Ramos (cell line): ENCODE data around the gene MYMK.

Source experiments
- in situ Hi-C: fragments of 300-500 bp; cut with MboI; formaldehyde crosslinking; loops from one replicate; pipeline ENCODE4 v1.14.3; 2022; ENCODE audit warnings: low sequenced_read_pairs; ENCODE audit not compliant: unreplicated experiment

MYMK gene

DNA sequence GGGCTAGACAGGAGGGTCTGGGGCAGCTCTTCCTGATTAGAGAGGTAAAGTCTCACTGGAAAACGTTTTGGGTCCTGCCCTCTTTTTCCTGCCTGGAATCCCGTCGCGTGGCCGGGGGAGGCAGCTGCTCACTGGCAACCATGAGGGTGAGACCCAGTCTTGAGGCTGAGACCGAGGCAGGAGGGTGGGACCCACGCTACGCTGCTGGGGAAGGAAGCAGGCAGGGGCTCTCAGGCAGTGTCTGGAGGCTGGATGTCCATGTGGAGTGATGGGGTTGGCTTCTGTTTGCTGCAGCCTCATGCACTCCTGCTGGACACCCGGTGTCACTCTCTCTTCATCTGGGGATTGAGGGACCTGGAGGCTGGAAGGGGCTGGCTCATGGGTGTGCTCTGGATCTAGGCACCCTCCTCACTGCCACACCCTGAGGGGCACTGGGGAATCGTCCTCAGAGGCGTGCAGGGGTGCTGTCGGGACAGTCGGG, 34.5 kb downstream of the MYMK start:
- in situ Hi-C loops, result no loop called here

DNA sequence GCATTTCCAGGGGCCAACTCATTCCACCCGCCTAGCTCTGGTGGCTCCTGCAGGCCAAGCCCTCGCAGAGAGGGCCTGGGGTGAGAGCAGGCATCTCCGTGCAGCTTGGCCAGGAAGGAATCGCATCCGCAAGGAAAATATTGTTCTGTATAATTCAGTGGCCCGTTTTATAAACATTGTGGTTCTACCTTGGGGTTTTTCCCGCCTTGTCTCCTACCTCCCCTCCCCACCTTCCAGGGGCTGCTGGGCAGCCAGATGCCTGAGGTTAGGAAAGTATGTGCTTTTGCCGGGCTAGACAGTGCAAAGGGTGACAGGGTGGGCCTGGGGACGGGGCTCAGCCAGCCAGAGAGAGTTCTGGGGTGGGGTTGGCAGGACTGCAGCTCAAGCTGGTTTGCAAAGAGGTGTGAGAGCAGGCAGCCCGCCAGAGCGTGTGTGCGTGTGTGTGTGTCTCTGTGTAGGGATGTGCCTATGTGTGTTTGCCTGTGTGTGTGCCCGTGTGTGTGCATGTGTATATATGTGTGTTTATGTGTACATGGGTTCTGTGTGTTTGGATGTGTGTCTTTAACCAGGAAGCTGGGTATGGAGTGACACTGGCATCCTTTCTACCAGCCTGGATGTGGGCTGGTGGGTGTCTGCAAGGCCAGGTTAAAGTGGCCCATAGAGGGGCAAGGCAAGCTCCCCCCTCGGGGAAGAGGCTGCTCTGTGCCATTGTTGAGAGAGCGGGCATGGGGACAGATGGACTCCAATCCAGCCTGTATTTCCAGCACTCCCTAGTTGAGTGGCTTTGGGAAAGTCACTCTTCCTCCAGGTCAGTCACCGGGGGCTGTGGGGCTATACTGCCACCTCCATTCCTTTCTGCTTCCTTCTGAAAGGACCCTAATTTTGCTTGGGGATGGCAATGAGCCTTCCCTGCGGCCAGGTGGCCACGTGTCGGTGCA, 35.2 kb downstream of the MYMK start:
- in situ Hi-C loops, result loop anchor here (10.0 kb wide), 1 partner anchor 305 kb away; no protein-coding TSS in a partner anchor

DNA sequence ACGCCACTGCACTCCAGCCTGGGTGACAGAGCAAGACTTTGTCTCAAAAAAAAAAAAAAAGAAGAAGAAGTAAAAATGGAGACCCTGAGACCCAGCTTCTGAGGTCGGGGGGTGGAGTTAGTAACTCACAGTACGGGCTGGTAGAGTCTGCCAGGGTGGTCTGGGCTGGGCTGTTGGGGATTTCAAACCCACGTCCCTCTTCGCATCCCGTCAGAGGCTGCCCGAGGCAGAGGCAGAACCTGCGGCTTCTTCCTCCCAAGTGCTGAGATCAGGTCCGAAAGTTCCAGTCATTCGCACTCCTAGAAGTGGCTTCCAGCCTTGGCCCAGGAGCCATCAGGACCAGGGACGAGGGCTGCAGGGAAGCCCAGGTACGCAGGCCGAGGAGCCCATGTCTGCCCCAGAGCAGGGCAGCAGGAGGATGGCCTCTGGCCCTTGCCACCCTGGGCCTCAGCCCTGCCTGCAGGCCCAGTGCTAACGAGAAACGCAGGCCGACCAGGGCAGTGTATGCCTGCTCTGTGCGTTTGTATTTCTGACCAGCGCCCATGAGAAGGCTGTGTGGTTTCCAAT, 36.0 kb downstream of the MYMK start:
- in situ Hi-C loops, result loop anchor here (10.0 kb wide), 1 partner anchor 304 kb away; no protein-coding TSS in a partner anchor

DNA sequence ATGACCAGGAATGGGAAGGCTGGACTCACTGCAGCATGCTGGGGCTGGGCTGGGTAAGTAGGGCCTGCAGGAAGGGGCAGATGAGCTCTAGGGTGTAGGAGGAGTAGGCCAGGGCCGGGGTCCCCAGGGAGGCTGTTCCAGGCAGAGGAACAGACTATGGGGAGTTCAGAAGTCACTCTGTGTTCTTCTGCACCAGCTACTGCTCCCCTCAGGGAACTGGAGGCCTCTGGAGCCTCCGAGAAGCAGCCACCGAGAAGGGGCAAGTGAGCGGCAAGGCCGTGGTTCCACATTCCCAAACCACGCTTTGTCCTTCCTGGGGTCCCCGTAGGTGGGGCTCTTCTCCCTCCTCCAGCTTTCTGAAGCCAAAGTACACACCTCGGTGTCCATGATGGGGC, 37.4 kb downstream of the MYMK start:
- in situ Hi-C loops, result loop anchor here (10.0 kb wide), 1 partner anchor 303 kb away; no protein-coding TSS in a partner anchor

DNA sequence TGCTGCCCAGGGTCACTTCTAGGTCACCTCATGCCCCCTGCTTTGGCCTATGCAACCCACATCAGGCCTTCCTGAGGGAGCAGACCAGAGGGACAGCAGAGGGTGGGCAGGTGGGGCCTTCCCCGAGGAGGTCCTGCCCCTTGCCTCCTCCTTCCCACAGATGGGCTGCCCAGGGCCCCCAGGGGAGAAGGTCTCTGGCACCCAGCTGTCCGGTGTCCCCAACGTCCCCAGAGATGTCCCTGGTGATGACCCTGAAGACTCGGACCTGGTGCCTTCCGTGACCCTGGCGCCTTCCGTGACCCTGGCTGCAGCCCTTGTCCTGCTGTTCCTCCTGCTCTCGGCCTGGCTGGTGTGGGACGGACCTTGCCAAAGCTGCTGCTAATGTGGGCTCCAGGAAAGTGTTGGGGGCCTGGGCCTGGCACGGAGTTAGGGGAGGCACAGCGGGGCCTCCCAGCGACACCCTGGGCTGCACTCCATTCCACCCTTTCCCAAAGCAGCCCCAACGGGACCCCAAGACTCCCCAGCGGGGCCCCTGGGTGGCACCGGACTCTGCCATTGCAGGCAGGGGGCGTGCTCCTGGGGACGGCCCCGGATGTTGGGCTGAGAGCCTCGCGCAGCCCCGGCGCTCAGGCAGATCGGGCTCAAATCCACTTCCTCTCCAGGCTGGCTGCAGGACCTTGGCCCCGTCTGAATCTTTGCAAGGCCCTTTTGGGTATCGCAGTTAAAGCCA, 39.1 kb downstream of the MYMK start:
- in situ Hi-C loops, result loop anchor here (10.0 kb wide), 1 partner anchor 301 kb away; no protein-coding TSS in a partner anchor

DNA sequence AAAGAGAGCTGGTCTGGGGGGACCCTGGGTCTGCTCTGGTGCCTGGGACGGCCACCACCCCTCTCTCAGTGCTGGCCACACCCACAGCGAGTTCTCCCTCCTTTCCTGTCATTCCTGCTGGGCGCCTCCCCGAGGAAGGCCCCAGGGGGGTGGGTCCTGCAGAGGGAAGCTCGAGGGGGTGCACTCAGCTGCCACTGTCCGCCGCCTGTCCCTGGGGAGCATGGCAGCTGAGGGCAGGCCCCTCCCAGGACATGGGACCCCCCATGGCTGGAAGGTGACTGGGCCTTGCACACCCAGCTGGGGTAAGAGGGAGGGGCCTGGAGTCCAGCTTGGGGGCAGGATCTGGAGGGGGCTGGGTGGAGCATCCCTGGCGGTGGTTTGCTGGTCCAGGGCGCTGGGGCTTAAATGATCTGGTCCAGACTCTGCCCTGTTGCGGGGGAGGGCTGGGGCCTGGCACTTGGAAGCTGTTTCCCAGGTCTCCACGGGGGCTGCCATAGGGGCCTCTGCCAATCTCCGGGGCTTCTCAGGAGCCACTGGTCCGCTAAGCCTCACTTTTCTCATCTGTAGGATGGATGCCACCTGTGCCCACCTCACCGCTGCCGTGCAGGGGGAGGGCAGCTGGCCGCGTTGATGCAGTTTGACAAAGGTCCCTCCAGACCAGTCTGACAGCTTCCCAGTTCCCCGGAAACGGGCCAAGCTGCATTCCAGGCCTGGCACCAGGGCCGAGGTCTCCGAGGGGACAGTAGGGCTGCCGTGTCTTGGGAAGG, 39.9 kb downstream of the MYMK start:
- in situ Hi-C loops, result loop anchor here (5.0 to 10.0 kb wide), 2 partner anchors 78 to 300 kb away; no protein-coding TSS in a partner anchor

DNA sequence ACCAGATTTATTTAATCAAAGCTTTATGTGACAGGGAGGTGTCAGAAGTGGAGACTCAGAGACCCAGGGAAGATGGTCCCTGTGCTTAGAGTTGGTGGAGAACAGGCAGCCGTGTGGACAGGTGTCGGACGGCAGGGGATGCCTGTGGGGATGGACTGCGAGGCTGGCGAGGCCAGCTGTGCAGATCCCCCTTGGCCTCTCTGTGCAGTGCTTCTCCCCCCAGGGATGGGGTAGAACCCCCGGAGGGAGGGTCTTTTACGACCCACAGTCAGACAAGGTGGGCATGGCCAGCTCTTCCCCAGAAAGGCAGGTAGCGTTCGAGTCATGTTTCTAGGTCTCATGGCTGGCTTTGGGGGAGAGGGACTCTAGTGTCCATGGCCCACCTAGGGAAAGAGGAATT, 41.1 kb downstream of the MYMK start:
- in situ Hi-C loops, result loop anchor here (5.0 to 10.0 kb wide), 2 partner anchors 76 to 299 kb away; no protein-coding TSS in a partner anchor

DNA sequence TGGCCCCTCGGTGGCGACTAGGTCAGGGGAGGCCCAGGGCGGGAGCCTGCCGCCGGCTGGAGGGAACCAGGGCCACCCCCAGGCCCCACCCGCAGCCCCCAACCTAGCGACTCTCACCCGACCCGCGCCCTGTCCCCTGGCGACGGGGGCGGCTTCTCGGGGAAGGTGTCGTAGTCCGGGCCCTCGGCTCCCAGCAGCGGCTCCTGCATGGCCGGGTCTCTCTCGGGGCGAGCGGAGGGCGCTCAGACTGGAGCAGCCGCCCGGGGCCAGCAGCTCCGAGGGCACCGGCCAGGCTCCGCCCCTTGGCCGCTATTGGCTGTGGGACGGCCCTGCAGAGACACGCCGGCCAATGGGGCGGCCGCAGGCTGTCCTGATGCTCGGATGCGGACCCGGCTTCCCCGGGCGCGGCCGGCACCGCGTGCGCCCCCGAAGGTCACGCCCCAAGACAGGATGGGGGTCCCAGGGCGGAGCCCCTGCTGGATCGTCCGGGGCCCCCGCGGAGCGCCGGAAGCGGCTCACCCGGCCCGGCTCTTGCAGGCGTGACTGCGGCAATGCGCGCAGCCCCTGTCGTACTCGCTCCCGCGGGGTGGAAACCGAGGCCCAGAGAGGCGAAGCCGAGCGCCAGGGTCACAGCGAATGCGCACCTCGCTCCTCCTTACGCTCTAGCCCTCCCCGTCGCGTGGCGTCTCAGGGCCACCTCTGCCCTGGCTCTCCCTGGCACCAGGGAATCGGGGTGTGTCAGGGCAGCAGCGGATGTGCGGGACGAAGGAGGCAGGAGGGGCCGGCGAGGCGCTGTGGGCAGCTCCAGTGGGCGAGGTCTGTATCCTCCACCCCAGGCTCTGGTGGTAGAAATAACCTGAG, 45.7 kb downstream of the MYMK start, which contains the start of gene SLC2A6:
Gene SLC2A6 (minus strand): TSS at position 249 of the 861 bp plus-strand sequence. CDS start 40 bp downstream, at position 209.
- in situ Hi-C loops, result no loop called here

DNA sequence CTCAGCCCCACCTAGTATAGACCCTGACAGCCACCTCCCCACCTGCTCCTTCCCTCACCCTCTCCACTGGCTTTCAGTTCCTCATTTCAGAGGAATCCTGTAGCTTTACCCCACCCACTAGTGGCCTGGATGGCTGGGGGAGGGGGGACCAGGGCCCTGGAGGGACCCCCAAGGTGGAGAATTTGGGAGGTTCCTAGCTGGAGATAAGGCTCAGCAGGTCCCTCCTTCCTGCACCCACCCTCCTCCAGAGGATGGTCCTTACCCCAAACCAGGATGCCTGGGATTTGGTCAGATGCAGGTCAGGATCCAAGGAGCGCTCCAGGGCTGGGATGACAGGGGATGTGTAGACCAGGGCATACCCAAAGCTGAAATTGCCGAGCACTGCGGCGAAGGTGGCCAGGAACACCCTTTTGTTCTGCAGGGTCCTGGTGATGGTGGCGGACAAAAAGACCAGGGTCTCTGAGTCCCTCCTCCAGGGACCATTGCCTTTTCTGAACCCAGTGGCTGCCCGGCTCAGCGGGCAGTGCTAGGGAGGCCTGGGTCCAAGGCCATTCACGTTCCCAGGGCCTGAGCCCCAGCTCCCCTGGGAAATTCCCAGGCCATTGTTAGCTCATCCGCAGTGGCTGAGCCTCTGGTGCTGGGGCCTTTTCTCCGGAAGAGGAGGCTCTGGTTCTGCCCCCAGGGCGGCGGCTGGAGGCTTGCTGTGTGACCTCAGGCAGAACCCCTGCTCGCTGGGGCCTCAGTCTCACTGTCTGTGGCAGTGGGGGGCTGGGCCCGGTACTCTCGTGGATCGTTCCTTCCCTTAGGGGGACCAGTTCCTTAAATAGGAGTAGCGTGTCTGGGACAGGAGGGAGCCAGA, 46.5 kb downstream of the MYMK start:
- in situ Hi-C loops, result no loop called here

DNA sequence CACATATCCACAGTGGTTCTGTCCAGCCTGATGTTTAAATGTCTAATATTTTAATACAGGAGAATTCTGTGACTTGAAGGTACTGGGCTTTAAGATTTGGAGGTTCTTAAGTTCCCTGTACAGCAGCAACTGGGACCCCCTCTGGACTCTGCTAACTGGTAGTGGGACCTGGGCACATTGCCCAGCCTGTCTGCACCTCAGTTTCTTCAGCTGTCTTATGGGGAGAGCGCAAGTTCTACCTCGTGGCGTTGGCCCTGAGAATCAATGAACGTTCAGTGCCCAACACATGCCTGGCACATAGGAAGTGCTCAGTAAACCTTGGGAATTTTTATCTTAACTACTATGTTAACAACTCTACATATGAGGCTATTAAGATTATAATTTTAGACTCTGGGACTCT, 47.3 kb downstream of the MYMK start:
- in situ Hi-C loops, result no loop called here

DNA sequence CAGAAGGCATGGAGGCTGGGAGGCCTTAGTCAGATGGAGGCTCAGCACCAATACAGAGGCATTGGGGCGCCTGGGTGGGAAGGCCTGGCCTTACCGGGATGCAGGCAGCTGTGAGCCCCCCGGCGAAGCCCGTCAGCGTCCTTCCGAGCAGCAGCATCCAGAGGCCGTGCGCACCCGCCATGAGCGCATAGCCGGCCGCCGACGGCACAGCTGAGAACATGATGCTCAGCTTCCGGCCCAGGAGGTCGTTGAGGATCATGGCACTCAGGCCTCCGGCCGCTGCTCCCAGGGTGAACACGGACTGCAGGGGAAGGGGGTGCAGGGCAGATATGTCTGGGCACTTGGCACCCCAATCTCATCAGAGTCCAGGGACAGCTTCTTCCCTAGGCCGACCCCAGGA, 47.8 kb downstream of the MYMK start:
- in situ Hi-C loops, result no loop called here

DNA sequence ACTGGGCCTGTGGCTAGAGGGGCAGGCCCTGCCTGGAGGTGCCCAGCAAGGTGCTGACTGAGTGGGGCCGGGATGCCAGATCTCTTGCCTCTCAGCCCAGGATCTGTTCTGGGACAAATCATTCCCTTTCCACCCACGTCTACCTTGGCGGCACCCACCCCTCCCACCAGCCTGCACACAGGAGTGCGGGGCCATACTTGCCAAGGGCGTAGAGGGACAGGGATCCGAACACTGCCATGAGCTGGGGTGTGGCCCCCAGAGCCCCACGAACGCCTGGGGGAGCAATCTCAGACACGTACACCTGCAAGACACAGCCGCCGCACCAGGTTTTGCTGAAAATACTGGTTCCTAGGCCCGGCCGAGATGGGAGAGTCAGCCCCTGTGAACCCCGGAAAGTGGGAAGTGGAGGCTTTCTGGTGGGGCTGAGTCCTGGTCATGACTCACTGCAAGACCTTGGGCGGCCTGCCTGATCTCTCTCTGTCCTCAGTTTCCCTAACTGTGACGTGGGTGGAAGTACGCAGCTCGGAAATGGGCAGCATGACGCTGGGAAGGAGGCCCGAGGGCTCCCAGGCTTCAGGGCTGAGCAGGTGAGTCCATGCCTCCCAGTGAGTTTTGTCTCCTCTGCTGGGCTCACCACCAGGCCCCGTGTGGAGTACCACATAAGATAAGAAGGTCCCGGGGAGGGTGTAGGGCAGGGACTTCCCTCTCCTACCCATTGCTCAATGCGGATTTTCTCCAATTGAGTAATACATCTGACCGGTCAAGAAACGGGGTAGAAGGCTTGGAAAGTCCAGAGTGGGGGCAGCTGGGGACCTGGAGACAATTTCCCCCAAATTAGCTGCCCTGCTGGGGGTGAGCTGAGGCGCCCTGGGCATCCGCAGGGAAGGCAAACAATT, 48.5 kb downstream of the MYMK start:
- in situ Hi-C loops, result no loop called here

DNA sequence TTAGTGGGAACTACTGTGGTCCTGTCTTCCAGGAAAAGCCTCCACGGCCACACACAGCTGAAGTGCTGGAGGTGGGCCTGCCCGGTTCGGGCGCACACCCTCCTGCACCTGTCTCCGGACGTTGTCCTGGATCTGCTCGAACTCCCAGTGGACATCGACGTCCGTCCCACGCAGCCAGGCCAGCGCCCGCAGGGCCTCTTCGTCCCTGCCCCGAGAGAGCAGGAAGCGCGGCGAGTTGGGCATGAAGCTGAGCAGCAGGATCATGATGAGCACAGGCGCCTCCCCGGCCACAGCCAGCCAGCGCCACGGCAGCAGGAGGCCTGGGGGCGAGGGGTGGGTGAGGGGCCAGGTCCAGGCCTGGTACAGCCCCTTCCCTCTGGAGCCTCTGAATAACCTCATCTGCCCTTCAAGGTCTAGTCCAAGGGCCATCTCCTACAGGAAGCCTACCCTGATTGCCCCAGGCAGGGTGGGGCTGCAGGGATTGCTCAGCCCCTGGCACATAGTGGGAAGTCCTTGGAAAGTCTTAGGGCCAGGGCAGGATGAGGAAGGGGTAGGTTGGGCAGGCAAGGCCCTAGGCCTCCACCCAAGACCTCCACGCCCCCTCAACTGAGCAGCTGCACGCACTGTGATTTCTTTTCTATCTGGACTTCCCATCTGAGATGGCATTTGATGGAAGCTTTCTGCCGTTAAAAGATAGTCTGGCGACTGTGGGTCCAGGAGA, 49.3 kb downstream of the MYMK start:
- in situ Hi-C loops, result no loop called here

DNA sequence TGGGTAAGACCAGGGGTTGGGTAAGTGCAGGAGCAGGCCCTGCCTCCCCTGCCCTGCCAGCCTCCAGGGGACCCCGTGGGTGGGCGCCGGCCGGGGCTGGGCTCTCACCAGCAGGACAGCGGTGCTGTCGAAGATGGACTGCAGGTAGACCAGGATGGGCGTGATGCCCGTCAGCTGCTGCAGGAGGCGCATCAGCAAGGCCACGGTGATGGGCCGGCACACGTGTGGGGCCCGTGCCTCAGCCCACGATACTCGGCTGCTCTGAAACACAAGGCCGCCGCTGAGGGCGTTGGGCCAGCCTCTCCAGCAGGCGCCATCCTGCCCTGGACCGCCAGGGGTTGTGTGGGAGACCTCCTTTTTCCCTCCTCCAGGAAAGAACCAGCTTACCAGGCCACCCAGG, 49.9 kb downstream of the MYMK start:
- in situ Hi-C loops, result no loop called here

DNA sequence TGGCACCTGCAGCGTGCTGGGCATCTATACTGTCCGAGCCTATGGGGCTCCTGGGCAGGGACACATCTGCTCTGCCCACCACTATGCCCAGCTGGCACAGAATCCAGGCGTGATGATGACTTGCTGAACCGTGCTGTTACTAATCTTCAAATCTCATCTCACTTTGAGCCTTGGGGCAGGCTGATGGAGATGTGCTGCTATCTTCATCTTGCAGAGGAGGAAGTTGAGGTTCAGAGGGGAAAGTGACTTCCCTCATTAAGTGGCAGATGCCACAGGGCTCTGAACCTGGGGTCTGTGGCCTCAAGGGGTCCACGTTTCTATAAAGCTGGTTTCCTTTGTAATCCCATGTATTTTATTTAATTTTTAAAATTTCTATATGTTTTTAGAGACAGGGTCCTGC, 50.5 kb downstream of the MYMK start:
- in situ Hi-C loops, result no loop called here

DNA sequence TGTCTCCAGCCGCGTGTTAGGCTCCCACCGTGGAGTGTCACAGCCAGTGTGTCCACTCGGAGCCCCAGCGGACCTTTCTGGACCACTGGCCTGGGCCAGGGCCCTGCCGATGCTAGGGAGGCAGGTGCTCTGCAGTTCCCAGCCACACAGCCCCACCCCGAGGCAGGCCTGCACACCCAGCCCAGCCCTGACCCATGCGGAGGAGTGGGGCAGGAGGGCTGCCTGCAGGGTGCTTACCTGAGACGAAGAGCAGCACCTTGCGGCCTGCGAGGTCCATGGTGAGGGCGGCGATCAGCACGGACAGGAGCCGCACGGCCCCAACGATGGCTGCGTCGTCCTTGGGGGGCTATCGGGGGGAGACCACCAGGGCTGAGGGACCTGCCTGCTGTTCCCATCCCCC, 51.0 kb downstream of the MYMK start:
- in situ Hi-C loops, result no loop called here
